HepG2 (cell line): ENCODE data around the gene CMIP. TPM values are rescaled to one million over a fixed set of nuclear protein-coding genes. Genes with fewer than 3 reads are reported as not detected.

Experiments used
- ATF7 ChIP-seq, 2 experiments: fragments of 450-650 bp in 1 of 2; sonication (generic) in 1 of 2; formaldehyde crosslinking in 1 of 2; IDR thresholded peaks; 2 replicates each; pipeline versions ENCODE4 v1.4.0 to v1.6.1; 2016 to 2020; ENCODE audit warnings: antibody characterized with exemption in 1 of 2, mild to moderate bottlenecking in 1 of 2, missing genetic modification reagents in 1 of 2
- CEBPB ChIP-seq: IDR thresholded peaks from 2 replicates; pipeline ENCODE4 v1.6.1; 2011; ENCODE audit warnings: low read depth, low read length, improper control_type of control experiment, borderline replicate concordance
- HDAC1 ChIP-seq: sonication (generic); formaldehyde crosslinking; IDR thresholded peaks from 2 replicates; pipeline ENCODE4 v1.5.1; 2020; ENCODE audit warnings: mild to moderate bottlenecking, missing genetic modification reagents
- HNRNPLL ChIP-seq: fragments of 200-400 bp; formaldehyde crosslinking; IDR thresholded peaks from 2 replicates; pipeline ENCODE4 v1.6.1; 2017; ENCODE audit warnings: mild to moderate bottlenecking, low read depth, low read length; ENCODE audit not compliant: poor library complexity, severe bottlenecking
- MIXL1 ChIP-seq: IDR thresholded peaks from 2 replicates; pipeline ENCODE4 v1.6.1; 2016
- MTF1 ChIP-seq: sonication (generic); formaldehyde crosslinking; IDR thresholded peaks from 2 replicates; pipeline ENCODE4 v1.5.0; 2020; ENCODE audit warnings: missing genetic modification reagents
- PAX8 ChIP-seq: sonication (generic); formaldehyde crosslinking; IDR thresholded peaks from 2 replicates; pipeline ENCODE4 v1.8.0; 2022; ENCODE audit warnings: mild to moderate bottlenecking, missing genetic modification reagents, borderline replicate concordance
- PHF21A ChIP-seq: sonication (generic); formaldehyde crosslinking; IDR thresholded peaks from 2 replicates; pipeline ENCODE4 v1.5.0; 2020; ENCODE audit warnings: mild to moderate bottlenecking, missing genetic modification reagents
- SAP130 ChIP-seq: IDR thresholded peaks from 2 replicates; pipeline ENCODE4 v1.6.1; 2016; ENCODE audit warnings: low read depth
- SKI ChIP-seq: fragments of 450-650 bp; IDR thresholded peaks from one replicate; pipeline ENCODE4 v1.6.1; 2018; ENCODE audit warnings: mild to moderate bottlenecking; ENCODE audit not compliant: partially characterized antibody
- SMAD3 ChIP-seq: sonication (generic); formaldehyde crosslinking; IDR thresholded peaks from 2 replicates; pipeline ENCODE4 v1.4.0; 2020; ENCODE audit warnings: missing genetic modification reagents
- SNAI1 ChIP-seq: sonication (generic); formaldehyde crosslinking; IDR thresholded peaks from 2 replicates; pipeline ENCODE4 v1.5.0; 2020; ENCODE audit warnings: mild to moderate bottlenecking, missing genetic modification reagents, borderline replicate concordance
- SNAPC2 ChIP-seq: sonication (generic); formaldehyde crosslinking; IDR thresholded peaks from 2 replicates; pipeline ENCODE4 v1.8.1; 2022; ENCODE audit warnings: mild to moderate bottlenecking, missing genetic modification reagents
- SP1 ChIP-seq, 2 experiments: fragments of 450-650 bp in 1 of 2; sonication (generic) in 1 of 2; formaldehyde crosslinking in 1 of 2; IDR thresholded peaks; 2 replicates each; pipeline versions ENCODE4 v1.4.0 to v1.6.1; 2016 to 2020; ENCODE audit warnings: missing genetic modification reagents in 1 of 2
- TEAD3 ChIP-seq: optimal IDR thresholded peaks from 2 replicates; pipeline ENCODE3; 2016; ENCODE audit warnings: borderline replicate concordance
- THYN1 ChIP-seq: sonication (generic); formaldehyde crosslinking; IDR thresholded peaks from 2 replicates; pipeline ENCODE4 v1.8.1; 2023; ENCODE audit warnings: low read depth, mild to moderate bottlenecking, moderate library complexity, missing genetic modification reagents, borderline replicate concordance
- ZNF644 ChIP-seq: IDR thresholded peaks from 2 replicates; pipeline ENCODE4 v1.6.1; 2016; ENCODE audit warnings: low read depth
- ZNF674 ChIP-seq: sonication (generic); formaldehyde crosslinking; IDR thresholded peaks from 2 replicates; pipeline ENCODE4 v1.5.0; 2020; ENCODE audit warnings: low read depth, mild to moderate bottlenecking, missing genetic modification reagents
- ZNF7 ChIP-seq: IDR thresholded peaks from 2 replicates; pipeline ENCODE4 v1.6.1; 2016; ENCODE audit warnings: missing biosample characterization, missing genetic modification reagents
- polyA plus RNA-seq, 8 experiments: library from polyadenylated mRNA; depleted of rRNA in 3 of 8; stranded (reverse) in 7 of 8; unstranded in 1 of 8; fragments of >200 nt; fragmentation: Illumina TruSeq in 4 of 8; extraction: Trizol in 4 of 8; gene quantifications; 2 replicates each; pipeline versions ENCODE4 v1.2.1 to v1.2.3, GENCODE V29; 2011 to 2016; ENCODE audit warnings: low read depth in 4 of 8, missing spikeins in 1 of 8, mixed read lengths in 1 of 8; ENCODE audit not compliant: insufficient read depth in 1 of 8
- total RNA-seq, 5 experiments: library from RNA; depleted of rRNA; stranded (reverse); fragments of >200 nt; fragmentation: Illumina TruSeq; extraction: Trizol; gene quantifications; 2 replicates each; pipeline ENCODE4 v1.2.3, GENCODE V29; 2016; ENCODE audit warnings: low read depth in 1 of 5
- TF ChIP-seq, protein P1 (sequence below): sonication (generic); formaldehyde crosslinking; IDR thresholded peaks from 2 replicates; pipeline ENCODE4 v1.4.0; 2020; ENCODE audit warnings: missing genetic modification reagents, mild to moderate bottlenecking, borderline replicate concordance
- TF ChIP-seq, protein P2 (sequence below): sonication (generic); formaldehyde crosslinking; IDR thresholded peaks from 2 replicates; pipeline ENCODE4 v1.8.1; 2023; ENCODE audit warnings: missing genetic modification reagents, mild to moderate bottlenecking, borderline replicate concordance
- TF ChIP-seq, protein P3 (sequence below): sonication (generic); formaldehyde crosslinking; IDR thresholded peaks from 2 replicates; pipeline ENCODE4 v1.4.0; 2020; ENCODE audit warnings: missing genetic modification reagents
- TF ChIP-seq, protein P4 (sequence below): sonication (generic); formaldehyde crosslinking; conservative IDR thresholded peaks from 2 replicates; pipeline ENCODE4 v1.4.0; 2020; ENCODE audit warnings: mild to moderate bottlenecking, missing genetic modification reagents, moderate library complexity
- TF ChIP-seq, protein P5 (sequence below): sonication (generic); formaldehyde crosslinking; IDR thresholded peaks from 2 replicates; pipeline ENCODE4 v1.5.1; 2020; ENCODE audit warnings: missing genetic modification reagents, mild to moderate bottlenecking, borderline replicate concordance

CMIP gene
- total and polyA plus RNA-seq, 2 of the 13 experiments (the other 11 are each of a cell fraction or from before 2014, with no cell fraction given): 10.9 to 18.1 TPM

DNA sequence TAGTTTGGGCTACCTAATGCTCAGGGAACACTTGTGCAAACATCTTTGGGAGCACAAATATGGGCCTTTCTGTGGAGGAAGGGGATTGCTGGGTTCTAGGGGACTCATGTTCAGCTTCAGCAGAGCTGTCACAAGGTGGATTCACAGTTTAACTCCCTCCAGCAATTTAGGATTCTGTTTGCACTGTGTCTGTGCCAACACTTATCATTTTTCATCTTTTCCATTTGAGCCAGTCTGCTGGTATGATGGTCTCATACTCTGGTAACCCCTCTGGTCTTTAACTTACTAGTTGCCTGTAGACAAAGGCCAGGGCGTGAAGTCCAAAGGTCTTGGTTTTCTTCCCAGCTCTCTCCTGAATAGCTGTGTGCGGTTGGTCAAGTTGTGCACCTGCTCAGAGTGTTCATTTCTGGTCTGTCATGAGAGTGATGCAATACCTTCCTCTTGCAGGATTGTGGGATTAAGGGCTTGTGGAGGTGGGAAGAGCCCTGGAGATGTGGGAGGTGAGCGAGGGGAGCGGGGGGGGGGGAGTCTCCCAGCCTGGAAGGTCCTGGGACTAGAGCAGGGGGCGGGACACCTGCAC is 152.6 kb downstream of the CMIP start (continued):
- TF ChIP-seq MTF1 (CRISPR knock-in tag) (no peak), THYN1 (CRISPR knock-in tag) (no peak; the same call in 1 of the 2 replicates), SNAPC2 (CRISPR knock-in tag) (no peak), PAX8 (CRISPR knock-in tag) (no peak), TEAD3 (CRISPR knock-in tag) (peak; percentile 53), SP1 (IDR thresholded peaks at IDR 0.05) (no peak), SP1 (CRISPR knock-in tag; IDR thresholded peaks at IDR 0.05) (no peak), HNRNPLL (no peak), SKI (no peak), HDAC1 (peak; percentile 35; the same call in 1 of the 2 replicates), SAP130 (CRISPR knock-in tag) (peak; percentile 69), CEBPB (peak; percentile 98), SNAI1 (no peak), SMAD3 (no peak), ZNF674 (CRISPR knock-in tag) (no peak), ATF7 (IDR thresholded peaks at IDR 0.05) (peak; percentile 66), ATF7 (CRISPR knock-in tag; IDR thresholded peaks at IDR 0.05) (no peak), ZNF644 (CRISPR knock-in tag) (peak; percentile 78), MIXL1 (CRISPR knock-in tag) (0 out of 2 replicates have a peak, but pooled peaks have one; percentile 27), PHF21A (CRISPR knock-in tag) (peak; percentile 47; the same call in 1 of the 2 replicates), ZNF7 (peak; percentile 99)
- TF ChIP-seq, protein P1, sequence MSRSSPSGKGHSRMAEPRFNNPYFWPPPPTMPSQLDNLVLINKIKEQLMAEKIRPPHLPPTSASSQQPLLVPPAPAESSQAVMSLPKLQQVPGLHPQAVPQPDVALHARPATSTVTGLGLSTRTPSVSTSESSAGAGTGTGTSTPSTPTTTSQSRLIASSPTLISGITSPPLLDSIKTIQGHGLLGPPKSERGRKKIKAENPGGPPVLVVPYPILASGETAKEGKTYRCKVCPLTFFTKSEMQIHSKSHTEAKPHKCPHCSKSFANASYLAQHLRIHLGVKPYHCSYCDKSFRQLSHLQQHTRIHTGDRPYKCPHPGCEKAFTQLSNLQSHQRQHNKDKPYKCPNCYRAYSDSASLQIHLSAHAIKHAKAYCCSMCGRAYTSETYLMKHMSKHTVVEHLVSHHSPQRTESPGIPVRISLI (CRISPR knock-in tag): no peak
- TF ChIP-seq, protein P2, sequence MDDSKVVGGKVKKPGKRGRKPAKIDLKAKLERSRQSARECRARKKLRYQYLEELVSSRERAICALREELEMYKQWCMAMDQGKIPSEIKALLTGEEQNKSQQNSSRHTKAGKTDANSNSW (CRISPR knock-in tag): no peak
- TF ChIP-seq, protein P3, sequence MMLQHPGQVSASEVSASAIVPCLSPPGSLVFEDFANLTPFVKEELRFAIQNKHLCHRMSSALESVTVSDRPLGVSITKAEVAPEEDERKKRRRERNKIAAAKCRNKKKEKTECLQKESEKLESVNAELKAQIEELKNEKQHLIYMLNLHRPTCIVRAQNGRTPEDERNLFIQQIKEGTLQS (CRISPR knock-in tag): peak; percentile 88
- TF ChIP-seq, protein P4, sequence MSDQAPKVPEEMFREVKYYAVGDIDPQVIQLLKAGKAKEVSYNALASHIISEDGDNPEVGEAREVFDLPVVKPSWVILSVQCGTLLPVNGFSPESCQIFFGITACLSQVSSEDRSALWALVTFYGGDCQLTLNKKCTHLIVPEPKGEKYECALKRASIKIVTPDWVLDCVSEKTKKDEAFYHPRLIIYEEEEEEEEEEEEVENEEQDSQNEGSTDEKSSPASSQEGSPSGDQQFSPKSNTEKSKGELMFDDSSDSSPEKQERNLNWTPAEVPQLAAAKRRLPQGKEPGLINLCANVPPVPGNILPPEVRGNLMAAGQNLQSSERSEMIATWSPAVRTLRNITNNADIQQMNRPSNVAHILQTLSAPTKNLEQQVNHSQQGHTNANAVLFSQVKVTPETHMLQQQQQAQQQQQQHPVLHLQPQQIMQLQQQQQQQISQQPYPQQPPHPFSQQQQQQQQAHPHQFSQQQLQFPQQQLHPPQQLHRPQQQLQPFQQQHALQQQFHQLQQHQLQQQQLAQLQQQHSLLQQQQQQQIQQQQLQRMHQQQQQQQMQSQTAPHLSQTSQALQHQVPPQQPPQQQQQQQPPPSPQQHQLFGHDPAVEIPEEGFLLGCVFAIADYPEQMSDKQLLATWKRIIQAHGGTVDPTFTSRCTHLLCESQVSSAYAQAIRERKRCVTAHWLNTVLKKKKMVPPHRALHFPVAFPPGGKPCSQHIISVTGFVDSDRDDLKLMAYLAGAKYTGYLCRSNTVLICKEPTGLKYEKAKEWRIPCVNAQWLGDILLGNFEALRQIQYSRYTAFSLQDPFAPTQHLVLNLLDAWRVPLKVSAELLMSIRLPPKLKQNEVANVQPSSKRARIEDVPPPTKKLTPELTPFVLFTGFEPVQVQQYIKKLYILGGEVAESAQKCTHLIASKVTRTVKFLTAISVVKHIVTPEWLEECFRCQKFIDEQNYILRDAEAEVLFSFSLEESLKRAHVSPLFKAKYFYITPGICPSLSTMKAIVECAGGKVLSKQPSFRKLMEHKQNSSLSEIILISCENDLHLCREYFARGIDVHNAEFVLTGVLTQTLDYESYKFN (CRISPR knock-in tag): peak; percentile 38; the same call in 1 of the 2 replicates
- TF ChIP-seq, protein P5, sequence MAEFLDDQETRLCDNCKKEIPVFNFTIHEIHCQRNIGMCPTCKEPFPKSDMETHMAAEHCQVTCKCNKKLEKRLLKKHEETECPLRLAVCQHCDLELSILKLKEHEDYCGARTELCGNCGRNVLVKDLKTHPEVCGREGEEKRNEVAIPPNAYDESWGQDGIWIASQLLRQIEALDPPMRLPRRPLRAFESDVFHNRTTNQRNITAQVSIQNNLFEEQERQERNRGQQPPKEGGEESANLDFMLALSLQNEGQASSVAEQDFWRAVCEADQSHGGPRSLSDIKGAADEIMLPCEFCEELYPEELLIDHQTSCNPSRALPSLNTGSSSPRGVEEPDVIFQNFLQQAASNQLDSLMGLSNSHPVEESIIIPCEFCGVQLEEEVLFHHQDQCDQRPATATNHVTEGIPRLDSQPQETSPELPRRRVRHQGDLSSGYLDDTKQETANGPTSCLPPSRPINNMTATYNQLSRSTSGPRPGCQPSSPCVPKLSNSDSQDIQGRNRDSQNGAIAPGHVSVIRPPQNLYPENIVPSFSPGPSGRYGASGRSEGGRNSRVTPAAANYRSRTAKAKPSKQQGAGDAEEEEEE (CRISPR knock-in tag): no peak
